Measurements from ENCODE around the gene OGFR. TPM values are rescaled to one million over a fixed set of nuclear protein-coding genes. Genes with fewer than 3 reads are reported as not detected.

OGFR gene
- total and polyA plus RNA-seq, 8 donors = 23.2 to 58.3 (median 31.6) TPM

DNA sequence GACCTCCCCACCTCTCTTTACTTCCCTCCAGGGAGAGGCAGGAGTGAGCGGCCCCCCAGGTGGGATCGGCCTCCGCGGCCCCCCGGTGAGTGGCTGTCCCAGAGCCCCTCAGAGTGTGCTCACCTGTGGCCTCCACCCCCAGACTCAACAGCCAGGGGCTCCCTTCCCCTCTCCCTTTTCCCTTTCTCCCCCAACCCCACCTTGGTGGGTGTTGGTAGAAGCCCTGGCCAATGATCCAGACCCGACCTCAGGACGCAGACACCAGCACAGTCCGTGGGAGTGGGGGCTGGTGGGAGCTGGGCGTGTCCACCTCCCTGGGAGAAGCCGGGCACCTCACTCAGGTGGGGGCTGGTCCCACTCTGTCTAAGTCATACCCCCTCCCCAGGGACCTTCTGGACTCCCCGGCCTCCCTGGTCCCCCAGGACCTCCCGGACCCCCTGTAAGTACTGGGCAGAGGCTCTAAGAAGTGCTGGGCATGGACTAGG is 17.1 kb downstream of the OGFR start:
- no peaks in the 10 kb centered on the region for H3K36me3 ChIP-seq
- no peak overlapping the region for H3K4me3 ChIP-seq
- H3K27ac ChIP-seq = no peak overlapping the region
- TF ChIP-seq, protein P1, sequence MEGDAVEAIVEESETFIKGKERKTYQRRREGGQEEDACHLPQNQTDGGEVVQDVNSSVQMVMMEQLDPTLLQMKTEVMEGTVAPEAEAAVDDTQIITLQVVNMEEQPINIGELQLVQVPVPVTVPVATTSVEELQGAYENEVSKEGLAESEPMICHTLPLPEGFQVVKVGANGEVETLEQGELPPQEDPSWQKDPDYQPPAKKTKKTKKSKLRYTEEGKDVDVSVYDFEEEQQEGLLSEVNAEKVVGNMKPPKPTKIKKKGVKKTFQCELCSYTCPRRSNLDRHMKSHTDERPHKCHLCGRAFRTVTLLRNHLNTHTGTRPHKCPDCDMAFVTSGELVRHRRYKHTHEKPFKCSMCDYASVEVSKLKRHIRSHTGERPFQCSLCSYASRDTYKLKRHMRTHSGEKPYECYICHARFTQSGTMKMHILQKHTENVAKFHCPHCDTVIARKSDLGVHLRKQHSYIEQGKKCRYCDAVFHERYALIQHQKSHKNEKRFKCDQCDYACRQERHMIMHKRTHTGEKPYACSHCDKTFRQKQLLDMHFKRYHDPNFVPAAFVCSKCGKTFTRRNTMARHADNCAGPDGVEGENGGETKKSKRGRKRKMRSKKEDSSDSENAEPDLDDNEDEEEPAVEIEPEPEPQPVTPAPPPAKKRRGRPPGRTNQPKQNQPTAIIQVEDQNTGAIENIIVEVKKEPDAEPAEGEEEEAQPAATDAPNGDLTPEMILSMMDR (IDR thresholded peaks at IDR 0.05) = no peak
- DNase-seq (no peak), ATAC-seq (no peak)
- H3K27me3 ChIP-seq = peaks cover 17 to 41% of the 10 kb centered on the region in 2 donors
- intact Hi-C loops (cut with DNase I) = no loop called here
- peaks cover 19 to 26% of the 10 kb centered on the region in 2 donors for H3K4me1 ChIP-seq
- H3K9me3 ChIP-seq = no peaks in the 10 kb centered on the region

DNA sequence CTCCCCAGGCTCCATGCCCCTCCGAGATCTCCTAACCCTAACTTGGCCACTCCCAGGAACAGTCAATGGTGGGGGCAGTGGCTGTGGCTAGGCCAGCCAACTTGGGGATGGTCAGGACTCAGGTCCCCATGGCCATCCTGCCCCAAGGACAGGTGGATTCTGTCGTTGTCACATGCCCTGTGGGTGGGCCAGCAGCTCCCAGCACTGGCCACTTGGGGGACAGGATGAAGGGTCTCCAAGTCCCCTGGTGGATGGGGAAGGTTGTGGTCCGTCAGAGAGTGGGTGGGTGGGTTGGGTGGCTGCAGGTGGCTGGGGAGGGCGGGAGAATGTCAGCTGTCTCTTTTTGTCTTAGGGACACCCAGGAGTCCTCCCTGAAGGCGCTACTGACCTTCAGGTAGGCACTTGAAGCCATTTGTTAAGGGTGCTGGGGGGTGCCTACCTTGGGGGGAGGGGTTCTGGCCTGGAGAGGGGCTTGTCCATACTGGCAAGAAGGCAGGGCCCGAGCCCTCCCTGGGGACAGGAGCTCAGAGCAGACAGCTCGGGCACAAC is 17.7 kb downstream of the OGFR start:
- no peak for DNase-seq
- TF ChIP-seq, protein P1 (IDR thresholded peaks at IDR 0.05) = no peak
- Histone ChIP-seq H3K36me3 (no peaks in the 10 kb centered on the region), H3K27ac (no peak overlapping the region), H3K27me3 (peaks cover 13 to 35% of the 10 kb centered on the region in 2 donors), H3K9me3 (no peaks in the 10 kb centered on the region), H3K4me3 (no peak overlapping the region), H3K4me1 (peaks cover 19 to 21% of the 10 kb centered on the region in 2 donors)
- ATAC-seq = no peak
- intact Hi-C loops (cut with DNase I) = no loop called here

DNA sequence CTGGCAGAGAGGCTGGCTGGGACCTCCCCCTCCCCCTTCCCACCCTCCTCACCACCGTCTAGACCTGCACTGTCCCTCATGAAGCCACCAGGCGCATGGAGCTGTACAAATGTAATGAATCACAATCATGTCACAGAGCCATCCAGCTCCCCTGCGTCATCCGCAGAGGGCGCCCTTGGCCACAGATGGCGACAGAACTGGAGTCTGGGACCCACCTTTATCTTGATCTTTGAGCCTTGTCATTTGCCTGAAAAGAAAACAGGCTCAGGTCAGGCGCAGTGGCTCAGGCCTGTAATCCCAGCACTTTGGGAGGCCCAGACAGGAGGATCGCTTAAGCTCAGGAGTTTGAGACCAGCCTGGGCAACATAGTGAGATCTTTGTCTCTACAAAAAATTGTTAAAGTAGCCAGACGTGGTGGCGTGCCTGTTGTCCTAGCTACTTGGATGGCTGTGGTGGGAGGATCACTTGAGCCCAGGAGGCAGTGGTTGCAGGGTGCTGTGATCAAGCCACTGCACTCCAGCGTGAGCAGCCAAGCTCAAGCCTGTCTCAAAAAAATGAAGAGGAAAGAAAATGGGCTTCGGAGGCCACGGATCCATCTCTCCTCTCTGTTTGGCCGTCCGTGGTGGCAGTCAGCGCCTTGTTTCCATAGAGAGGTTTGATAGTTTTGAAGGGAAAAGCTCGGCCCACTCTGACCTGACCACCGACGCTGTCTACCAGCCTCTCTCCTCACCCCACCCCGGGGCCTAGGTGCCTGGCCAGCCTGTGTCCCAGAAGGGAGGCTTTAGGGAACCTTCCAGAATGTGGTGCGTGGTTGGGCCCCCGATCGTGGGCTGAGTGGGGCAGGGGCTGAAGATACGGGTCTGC is 18.4 kb downstream of the OGFR start:
- TF ChIP-seq, protein P1 (IDR thresholded peaks at IDR 0.05) = no peak
- H3K36me3 ChIP-seq = no peaks in the 10 kb centered on the region
- ATAC-seq (no peak), DNase-seq (no peak)
- H3K27ac ChIP-seq = no peak overlapping the region
- intact Hi-C loops (cut with DNase I) = no loop called here
- H3K4me3 ChIP-seq = no peak overlapping the region
- peaks cover 16 to 19% of the 10 kb centered on the region in 2 donors for H3K4me1 ChIP-seq
- peaks cover 6 to 28% of the 10 kb centered on the region in 2 donors for H3K27me3 ChIP-seq
- no peaks in the 10 kb centered on the region for H3K9me3 ChIP-seq

DNA sequence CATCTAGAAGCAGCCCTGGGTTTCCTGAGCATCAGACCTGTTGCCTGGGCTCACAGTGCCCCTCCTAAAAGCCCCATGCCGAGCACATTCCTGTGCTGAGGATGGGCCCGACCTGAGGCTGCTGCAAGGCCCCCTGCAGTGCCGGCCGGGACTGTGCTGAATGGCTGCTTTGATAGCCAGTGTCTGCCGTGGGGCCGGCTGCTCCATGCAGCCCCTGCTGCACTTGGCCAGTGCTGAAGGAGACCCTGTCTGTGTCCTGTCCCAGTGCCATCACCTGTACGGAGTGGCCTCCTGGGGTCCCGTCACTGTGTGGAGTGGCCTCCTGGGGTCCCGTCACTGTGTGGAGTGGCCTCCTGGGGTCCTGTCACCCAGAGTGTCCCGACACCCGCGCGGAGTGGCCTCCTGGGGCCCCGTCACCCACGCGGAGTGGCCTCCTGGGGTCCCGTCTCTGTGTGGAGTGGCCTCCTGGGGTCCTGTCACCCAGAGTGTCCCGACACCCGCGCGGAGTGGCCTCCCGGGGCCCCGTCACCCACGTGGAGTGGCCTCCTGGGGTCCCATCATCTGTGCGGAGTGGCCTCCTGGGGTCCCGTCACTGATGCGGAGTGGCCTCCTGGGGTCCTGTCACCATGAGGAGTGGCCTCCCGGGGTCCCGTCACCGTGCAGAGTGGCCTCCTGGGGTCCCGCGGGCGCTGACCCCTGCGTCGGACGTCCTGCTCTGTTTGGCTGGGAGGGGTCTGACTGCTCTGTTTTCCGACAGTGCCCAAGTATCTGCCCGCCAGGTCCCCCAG is 19.2 kb downstream of the OGFR start:
- no peaks in the 10 kb centered on the region for H3K9me3 ChIP-seq
- ATAC-seq (no peak), DNase-seq (no peak)
- H3K4me1 ChIP-seq = peaks cover 11 to 13% of the 10 kb centered on the region in 2 donors
- H3K27ac ChIP-seq = no peak overlapping the region
- H3K36me3 ChIP-seq = no peaks in the 10 kb centered on the region
- no peak overlapping the region for H3K4me3 ChIP-seq
- TF ChIP-seq, protein P1 (IDR thresholded peaks at IDR 0.05) = no peak
- intact Hi-C loops (cut with DNase I) = no loop called here
- H3K27me3 ChIP-seq = peaks cover 0 to 20% of the 10 kb centered on the region in 2 donors

Measured in left lung (tissue), 10 donors.